Right lobe of liver (tissue), 4 donors: ENCODE data around the gene EXOSC1.

Source experiments
- POLR2A ChIP-seq: fragments of 450-650 bp; IDR thresholded peaks from one replicate; pipeline ENCODE4 v1.6.1; 2017; ENCODE audit warnings: antibody characterized with exemption, mild to moderate bottlenecking
- TF ChIP-seq, protein P1 (sequence below), 4 donors: fragments of 200-600 bp in 3 of 4; fragments of 450-650 bp in 1 of 4; IDR thresholded peaks; one replicate each; pipeline versions ENCODE4 v1.5.1 to v1.8.0; 2016 to 2022; ENCODE audit warnings: antibody characterized with exemption in 4 of 4, mild to moderate bottlenecking in 2 of 4
- donor health status: DM: no; HTN: no; CAD: no.
- donor health status: DM: no; HTN: no; CAD: no.
- donor health status: DM: no; HTN: yes; CAD: no.

DNA sequence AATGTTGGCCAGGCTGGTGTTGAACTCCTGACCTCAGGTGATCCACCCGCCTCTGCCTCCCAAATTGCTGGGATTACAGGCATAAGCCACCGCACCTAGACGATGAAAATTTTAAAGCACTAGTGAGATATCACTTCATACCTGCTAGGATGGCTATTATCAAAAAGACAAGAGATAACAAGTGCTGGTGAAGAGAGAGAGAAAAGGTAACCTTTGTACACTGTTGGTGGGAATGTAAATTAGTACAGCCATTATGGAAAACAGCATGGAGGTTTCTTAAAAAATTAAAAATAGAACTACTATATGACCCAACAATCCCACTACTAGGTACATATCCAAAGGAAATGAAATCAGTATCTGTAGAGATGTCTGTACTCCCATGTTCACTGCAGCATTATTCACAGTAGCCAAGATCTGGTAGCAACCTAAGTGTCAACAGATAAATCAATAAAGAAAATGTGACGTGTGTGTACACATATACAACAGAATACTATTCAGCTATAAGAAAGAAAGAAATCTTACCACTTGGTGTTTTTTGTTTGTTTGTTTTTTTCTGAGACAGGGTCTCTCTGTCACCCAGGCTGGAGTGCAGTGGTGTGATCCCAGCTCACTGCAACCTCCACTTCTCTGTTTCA is 40.0 kb upstream of the EXOSC1 start:
- TF ChIP-seq, protein P1, sequence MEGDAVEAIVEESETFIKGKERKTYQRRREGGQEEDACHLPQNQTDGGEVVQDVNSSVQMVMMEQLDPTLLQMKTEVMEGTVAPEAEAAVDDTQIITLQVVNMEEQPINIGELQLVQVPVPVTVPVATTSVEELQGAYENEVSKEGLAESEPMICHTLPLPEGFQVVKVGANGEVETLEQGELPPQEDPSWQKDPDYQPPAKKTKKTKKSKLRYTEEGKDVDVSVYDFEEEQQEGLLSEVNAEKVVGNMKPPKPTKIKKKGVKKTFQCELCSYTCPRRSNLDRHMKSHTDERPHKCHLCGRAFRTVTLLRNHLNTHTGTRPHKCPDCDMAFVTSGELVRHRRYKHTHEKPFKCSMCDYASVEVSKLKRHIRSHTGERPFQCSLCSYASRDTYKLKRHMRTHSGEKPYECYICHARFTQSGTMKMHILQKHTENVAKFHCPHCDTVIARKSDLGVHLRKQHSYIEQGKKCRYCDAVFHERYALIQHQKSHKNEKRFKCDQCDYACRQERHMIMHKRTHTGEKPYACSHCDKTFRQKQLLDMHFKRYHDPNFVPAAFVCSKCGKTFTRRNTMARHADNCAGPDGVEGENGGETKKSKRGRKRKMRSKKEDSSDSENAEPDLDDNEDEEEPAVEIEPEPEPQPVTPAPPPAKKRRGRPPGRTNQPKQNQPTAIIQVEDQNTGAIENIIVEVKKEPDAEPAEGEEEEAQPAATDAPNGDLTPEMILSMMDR (IDR thresholded peaks at IDR 0.05), result no peak
- TF ChIP-seq POLR2A, result no peak
